ENCODE results near the gene MYH7.

MYH7 gene

DNA sequence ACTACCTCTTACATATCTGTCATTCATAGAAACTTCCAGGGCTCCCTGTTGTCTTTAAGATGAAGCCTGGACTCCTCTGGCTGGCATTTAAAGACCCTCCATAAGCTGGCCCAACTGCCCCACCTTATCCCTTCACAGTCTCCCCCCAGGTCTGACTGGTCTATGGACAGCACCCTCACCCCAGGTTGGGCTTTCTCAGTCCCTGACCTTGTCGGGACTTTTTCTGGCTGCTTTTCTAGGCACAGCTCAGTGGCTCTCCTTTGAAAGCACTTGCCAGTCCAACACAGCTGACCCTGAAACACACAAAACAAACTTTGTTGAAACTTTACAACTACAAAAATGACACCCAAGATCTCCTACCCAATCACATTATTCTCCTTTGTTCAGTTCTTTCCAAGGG is 13.9 kb upstream of the MYH7 start:
- Histone ChIP-seq H3K27me3 (ENCODE audit: control insufficient read depth, insufficient read depth, low read length) (no peaks in the 10 kb centered on the region), H3K27ac (no peak overlapping the region), H3K36me3 (ENCODE audit: control insufficient read depth, insufficient read depth, low read length) (no peaks in the 10 kb centered on the region), H3K4me2 (ENCODE audit: low read length) (no peak overlapping the region), H3K9ac (no peak overlapping the region), H3K79me2 (no peaks in the 10 kb centered on the region), H3K4me1 (no peaks in the 10 kb centered on the region), H3K9me3 (ENCODE audit: control insufficient read depth, low read length) (no peaks in the 10 kb centered on the region), H3K4me3 (ENCODE audit: low read depth, low read length) (no peak overlapping the region), H2AFZ (no peak overlapping the region)
- TF ChIP-seq CTCF (IDR thresholded peaks at IDR 0.05): no peak

- H3K36me3 ChIP-seq (ENCODE audit: control insufficient read depth, insufficient read depth, low read length): no peaks in the 10 kb centered on the region
- H3K79me2 ChIP-seq: no peaks in the 10 kb centered on the region
- peak overlapping the region; percentile 14 for H2AFZ ChIP-seq
- H3K9ac ChIP-seq: no peak overlapping the region
- no peak overlapping the region for H3K27ac ChIP-seq
- no peak overlapping the region for H3K4me3 ChIP-seq (ENCODE audit: low read depth, low read length)
- no peak overlapping the region for H3K4me2 ChIP-seq (ENCODE audit: low read length)
- H3K9me3 ChIP-seq (ENCODE audit: control insufficient read depth, low read length): no peaks in the 10 kb centered on the region
- no peaks in the 10 kb centered on the region for H3K27me3 ChIP-seq (ENCODE audit: control insufficient read depth, insufficient read depth, low read length)
- H3K4me1 ChIP-seq: no peaks in the 10 kb centered on the region
- TF ChIP-seq CTCF (IDR thresholded peaks at IDR 0.05): no peak
These were observed 12.2 kb upstream of the MYH7 start for GRCh38 chr14:23447361-23448350.

- no peaks in the 10 kb centered on the region for H3K4me1 ChIP-seq
- no peak overlapping the region for H2AFZ ChIP-seq
- H3K9me3 ChIP-seq (ENCODE audit: control insufficient read depth, low read length): no peaks in the 10 kb centered on the region
- no peak overlapping the region for H3K9ac ChIP-seq
- no peaks in the 10 kb centered on the region for H3K79me2 ChIP-seq
- no peak for TF ChIP-seq CTCF (IDR thresholded peaks at IDR 0.05)
- no peaks in the 10 kb centered on the region for H3K36me3 ChIP-seq (ENCODE audit: control insufficient read depth, insufficient read depth, low read length)
- H3K27ac ChIP-seq: no peak overlapping the region
- H3K27me3 ChIP-seq (ENCODE audit: control insufficient read depth, insufficient read depth, low read length): no peaks in the 10 kb centered on the region
- no peak overlapping the region for H3K4me2 ChIP-seq (ENCODE audit: low read length)
- H3K4me3 ChIP-seq (ENCODE audit: low read depth, low read length): no peak overlapping the region
These were observed 10.9 kb upstream of the MYH7 start for GRCh38 chr14:23446291-23446851.

DNA sequence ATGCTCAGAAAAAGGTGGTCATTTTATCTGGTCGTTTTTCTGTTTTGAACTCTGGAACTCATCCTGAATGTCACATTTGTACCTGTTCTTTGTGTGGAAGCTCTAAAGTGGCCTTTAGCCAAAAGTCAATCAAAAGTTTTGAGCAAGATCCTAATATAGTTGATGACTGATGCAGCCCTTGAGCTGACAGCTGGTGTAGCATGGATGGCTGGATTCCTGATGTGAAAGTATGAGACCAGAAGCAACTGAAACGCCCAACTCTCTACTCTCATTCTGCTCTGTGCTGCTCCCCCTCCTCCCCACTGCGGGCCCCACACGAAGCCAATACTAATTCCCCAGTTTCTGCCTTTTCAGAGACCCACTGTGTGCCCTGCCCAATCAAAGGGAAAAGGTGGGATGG is 10.3 kb upstream of the MYH7 start:
- no peak overlapping the region for H3K9ac ChIP-seq

More for the DNA sequence above, 10.3 kb upstream of the MYH7 start:
- Histone ChIP-seq H2AFZ (no peak overlapping the region), H3K4me1 (no peaks in the 10 kb centered on the region), H3K36me3 (ENCODE audit: control insufficient read depth, insufficient read depth, low read length) (no peaks in the 10 kb centered on the region), H3K4me3 (ENCODE audit: low read depth, low read length) (no peak overlapping the region), H3K27me3 (ENCODE audit: control insufficient read depth, insufficient read depth, low read length) (no peaks in the 10 kb centered on the region), H3K4me2 (ENCODE audit: low read length) (no peak overlapping the region), H3K79me2 (no peaks in the 10 kb centered on the region), H3K9me3 (ENCODE audit: control insufficient read depth, low read length) (no peaks in the 10 kb centered on the region), H3K27ac (no peak overlapping the region)
- TF ChIP-seq CTCF (IDR thresholded peaks at IDR 0.05): no peak
